Activated effector memory CD4-positive, alpha-beta T cell treated with Interleukin-2 at 50 U/mL for 16 hours (primary cell): Measurements from ENCODE around the gene MMEL1.
"Not testable (repeated sequence)": the region's sequence is repeated elsewhere in the genome, so short reads cannot be mapped to it uniquely, and the experiment has no call there.

Experiments used
- DNase-seq: peaks from one replicate; pipeline ENCODE4 v3.0.0-alpha.2; 2020

The MMEL1 gene

DNA sequence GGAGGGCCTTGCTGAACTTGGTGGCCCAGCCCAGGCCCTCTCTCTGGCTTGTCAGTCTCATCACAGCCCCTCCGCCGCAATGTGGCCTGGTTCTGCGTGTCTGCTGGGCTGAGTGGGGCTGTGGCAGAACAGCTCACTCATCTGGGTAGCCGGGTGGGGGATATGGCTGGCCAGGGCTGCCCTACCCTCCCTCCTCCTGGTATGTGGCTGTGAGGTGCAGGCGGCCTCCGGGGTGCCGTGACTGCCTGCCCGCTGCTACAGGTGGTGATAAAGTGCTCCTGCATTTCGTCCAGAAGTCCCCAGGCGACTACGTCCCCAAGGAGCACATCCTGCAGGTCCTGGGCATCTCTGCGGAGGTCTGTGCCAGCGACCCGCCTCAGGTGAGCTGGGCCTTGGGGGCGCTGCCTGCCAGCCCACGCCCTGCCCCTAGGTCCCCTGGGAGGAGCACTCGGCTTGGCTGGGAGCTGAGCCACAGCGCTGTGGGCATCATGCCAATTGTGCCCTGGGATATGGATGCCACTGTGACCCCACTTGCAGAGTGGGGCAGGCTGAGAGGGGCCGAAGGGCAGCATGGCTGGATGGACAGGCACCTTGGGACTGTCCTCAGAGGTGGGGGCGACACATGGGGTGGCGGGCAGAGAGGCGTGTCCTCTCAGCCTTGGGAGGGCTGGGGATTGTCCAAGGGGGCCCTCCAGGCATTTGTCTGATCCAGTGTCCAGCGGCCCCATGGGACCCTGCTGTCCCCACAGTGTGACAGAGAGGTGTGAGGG lies 44.0 kb downstream of the MMEL1 start:
- DNase-seq, result no peak

DNA sequence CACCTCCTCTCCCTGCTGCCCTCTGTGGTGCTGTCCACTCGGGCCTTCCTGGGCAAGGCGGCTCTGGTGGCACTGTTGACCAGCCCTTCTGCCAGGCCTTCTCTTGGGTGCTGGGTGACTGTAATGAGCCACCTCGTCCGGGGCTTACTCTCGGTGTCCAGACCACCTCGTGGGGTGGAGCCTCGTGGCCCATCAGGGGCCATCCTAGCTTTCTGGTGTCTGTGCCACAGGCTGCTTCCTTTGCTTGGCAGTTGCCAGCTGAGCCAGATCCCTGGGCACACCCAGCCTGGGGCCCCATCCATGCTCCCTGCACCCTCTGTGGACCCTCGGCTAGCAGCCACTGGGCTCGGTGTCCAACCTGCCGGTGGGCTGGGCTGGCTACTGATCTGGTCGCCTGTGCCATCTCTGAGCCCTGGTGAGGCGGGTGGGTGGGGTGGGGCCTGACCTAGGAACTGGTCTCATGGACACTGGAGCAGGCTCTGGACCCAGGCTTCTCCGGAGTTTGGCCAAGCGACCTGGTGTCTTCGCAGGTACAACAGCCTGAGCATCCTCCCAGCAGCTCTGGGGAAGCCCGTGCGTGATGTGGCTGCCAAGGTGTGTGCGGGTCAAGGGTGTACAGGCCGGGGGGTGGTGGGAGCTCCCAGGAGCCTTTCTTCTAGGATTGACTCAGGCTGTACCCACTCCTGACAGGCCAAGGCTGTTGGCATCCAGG lies 44.8 kb downstream of the MMEL1 start:
- DNase-seq, result no peak

DNA sequence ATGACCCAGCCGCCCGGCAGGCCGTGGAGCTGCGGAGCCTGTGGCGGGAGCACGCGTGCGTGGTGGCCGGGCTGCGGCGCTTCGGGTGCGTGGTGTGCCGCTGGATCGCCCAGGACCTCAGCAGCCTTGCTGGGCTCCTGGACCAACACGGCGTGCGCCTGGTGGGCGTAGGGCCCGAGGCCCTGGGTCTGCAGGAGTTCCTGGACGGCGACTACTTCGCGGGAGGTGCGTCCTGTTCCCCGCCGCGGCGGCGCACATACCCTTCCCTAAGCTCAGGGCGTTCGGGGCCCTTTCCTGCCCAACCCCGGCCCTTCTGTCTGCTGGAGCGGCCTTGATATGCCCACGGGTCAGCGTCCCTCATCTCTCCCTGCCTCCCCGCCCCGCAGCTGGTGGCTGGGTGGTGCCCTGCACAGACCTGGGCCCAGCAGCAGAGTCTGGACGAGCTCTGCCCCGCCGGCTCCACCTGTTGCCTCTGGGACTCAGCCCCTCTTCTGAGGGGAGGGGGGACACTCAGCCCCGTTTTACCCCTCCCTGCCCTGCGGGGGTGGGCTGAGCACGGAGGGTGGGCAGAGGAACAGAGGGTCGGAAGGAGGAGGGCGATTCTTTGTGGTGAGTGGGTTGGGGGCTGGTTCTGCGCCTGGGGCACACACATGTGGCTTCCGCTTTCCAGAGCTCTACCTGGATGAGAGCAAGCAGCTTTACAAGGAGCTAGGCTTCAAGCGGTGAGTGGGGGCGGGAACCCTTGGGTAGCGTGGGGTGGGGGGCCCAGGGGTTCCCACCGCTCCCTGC lies 45.6 kb downstream of the MMEL1 start:
- DNase-seq, result no peak

DNA sequence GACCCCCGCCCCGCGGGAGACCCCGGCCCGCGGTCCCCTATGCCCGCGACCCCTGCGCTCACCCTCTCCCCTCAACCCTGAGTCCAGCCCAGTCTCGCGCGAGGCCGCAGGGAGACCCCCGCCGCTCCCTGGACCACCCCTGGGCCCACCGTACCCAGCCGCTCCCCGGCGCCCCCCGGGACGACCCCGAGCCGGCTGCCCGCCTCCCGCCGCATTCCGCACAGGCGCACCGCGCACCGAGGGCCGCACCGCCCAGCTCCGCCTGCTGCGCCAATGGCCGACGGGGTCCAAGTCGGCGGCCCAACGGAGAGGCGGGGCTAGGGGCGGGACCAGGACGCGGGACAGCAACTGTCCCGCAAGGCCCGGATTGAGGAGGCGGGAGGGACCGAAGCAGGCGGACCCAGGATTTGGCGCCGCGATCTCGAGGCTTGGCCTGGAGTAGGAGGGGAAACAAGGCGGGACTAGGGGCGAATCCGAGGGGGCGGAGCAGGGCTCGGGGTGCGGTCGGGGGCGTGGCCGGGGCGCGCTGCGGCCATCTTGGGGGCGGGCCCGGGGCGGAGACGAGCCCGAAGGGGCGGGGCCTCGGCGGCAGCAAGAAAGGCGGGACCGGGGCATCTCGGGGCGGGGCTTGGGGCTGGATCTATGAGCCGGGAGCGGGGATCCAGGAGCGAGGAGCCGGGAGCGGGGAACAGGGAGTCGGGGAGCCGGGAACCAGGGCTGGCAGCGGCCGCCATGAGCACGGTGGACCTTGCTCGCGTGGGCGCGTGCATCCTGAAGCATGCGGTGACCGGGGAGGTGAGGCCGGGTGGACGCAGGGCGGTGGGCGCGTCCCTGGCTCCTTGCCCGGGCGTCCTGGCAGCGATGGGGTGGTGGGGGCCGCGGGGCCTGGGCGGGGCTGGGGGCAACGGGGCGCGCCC lies 46.4 kb downstream of the MMEL1 start, which contains the start of gene PRXL2B:
Gene PRXL2B, plus strand, starts transcription at position 624 of the 917 bp plus-strand sequence. Its CDS starts 109 bp downstream, at position 733.
- peak; percentile 95 for DNase-seq

DNA sequence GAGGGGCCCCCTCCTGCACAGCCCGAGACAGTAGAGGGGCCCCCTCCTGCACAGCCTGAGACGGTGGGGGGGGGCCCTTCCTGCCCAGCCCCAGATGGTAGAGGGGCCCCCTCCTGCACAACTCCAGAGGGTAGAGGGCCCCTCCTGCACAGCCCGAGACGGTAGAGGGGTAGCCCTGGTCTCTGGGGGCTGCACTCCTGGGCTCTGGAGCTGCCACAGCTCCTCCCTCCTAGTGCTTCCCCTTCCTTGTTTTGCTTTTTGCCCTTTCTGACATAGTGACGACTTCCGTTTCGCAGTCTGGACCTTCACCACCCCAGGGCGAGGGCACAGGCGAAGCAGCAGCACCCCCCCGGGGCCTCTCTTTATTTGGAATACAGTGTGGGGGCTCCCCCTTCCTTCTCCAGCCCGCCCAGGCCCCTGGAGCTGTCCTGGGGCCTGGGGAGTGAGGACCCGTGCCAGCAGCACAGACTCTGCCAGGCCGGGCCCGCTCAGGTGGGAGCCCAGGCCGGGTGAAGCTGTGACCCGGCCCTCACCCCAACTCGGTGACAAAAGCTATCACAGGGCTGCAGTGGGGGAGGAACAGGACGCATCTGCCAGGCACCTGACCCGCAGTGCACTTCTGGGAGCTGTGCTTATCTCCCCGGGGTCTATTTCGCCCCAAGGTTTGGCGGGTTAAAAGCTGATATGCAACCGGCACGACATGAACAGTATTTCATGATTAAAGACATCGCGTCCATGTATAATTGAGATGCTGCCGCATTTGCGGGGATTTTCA lies 47.3 kb downstream of the MMEL1 start:
- peak; percentile 63 for DNase-seq

DNA sequence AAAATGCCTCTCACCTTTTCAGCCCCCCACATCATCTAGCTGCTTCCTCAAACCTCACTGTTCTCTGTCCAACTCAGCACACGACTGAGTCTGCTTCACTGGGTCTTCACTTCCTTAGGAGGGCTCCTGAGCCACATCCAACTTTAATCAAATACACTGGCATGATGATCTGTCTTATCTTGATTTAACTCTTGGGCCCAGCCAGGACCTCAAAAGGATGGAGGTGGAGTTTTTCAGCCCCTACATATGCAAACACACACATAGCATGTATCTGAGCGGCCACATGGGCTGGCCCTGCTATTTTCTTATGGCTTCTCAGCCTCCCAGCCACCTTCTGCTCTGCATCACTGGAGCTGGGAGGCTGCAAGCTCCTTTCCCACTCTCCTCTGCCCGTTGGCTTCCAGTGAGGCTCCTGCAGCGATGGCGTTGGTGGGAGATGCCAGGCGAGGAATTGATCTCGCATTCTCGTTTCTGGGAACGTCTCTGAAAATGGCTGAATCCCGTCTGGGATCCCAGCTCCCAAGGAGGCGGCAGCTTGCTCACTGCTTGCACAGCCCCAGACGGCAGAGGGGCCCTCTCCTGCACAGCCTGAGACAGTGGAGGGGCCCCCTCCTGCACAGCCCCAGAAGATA lies 48.0 kb downstream of the MMEL1 start:
- no peak for DNase-seq

DNA sequence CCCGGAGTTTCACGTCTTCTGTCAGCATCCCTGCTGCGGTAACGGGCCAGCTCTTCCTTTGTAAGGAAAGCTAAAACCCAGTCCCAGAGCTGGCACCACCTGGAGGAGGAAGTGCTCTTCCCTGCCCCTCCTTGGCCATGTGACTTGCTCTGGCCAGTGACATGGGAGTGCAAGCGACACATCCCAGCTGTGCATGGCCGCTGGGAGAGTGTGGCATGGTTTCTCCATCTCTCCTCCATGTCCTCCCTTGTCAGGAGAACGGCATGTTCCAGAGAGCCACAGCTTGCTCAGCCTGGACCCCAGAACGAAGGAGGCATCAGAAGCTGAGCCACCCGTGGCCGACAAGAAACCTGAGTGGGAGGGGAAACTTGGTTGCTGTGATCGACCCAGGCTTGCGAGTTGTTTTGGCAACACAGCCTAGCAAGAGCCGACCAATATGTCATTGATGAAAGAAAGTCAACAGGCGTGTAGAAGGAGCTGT lies 48.9 kb downstream of the MMEL1 start:
- no peak for DNase-seq

DNA sequence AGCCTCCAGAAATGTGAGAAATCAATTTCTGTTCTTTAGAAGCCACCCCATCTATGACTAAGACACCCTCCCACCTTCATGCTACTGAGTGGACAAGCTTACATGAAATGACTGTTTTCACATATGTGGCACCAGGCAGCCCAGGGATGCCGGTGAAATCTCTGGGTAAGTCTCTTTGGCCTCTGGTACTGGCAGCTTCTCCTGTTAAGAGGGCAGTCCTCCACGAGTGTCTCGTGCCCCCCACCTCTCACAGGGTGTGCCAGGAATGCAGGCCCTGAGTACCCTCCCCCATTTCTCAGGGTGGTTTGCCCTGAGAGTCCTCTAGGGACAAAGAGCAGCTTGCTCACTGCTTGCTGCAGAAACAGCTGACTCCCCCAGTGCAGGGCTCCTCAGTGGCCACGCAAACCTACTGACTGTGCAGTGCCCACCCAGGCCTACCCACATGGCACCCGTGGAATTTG lies 49.5 kb downstream of the MMEL1 start:
- no peak for DNase-seq

DNA sequence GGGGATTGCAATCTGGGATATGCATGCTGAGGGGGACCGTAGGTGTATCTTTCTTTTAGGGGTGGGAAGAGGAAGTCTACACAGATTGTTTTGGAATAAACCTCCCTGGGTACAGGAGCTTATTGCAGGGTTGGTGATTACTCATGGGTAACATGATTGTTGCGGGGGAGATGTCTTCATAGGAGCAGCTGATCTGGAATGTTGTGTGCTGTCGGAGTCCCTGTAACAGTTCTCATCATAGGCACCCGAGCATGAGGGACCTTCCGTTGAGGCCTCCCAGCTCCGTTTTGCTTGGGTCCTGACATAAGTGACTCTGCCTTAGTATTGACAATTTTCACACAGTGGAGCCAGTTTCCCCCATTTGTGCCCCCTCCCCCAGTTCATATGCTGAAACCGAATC lies 50.4 kb downstream of the MMEL1 start:
- DNase-seq, result no peak

DNA sequence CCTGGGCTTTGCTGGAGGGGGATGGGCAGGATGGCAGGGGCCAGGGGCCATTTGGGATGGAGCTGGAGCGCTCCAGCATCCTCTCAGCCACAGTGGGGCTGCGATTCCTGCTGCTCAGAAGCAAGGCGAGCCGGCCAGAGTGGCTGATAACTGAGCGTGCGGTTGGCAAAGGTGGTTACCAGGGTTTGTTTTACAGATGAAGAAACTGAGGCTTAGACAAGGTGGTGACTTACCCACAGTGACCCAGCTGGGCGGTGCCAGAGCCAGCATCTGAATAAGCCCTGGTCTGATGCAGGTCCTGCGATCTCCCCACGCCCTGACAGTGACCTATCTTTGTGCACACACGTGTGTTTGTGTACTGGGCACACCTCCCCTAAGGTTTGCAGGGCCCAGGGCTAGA lies 52.1 kb downstream of the MMEL1 start:
- DNase-seq, result no peak

DNA sequence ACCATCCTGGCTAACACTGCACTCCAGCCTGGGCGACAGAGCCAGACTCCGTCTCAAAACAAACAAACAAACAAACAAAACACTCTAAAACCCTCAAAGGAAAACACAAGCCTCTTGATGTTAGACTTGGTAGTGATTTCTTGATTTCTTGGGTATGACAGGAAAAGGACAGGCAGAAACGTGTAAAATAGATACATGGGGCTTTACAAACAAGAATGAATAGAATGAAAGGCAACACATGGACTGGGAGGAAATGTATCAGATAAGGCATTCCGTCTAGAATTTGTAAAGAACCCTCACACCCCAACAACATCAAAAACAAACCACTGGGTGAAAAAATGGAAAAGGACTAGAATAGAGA lies 54.1 kb downstream of the MMEL1 start:
- DNase-seq, result no peak

DNA sequence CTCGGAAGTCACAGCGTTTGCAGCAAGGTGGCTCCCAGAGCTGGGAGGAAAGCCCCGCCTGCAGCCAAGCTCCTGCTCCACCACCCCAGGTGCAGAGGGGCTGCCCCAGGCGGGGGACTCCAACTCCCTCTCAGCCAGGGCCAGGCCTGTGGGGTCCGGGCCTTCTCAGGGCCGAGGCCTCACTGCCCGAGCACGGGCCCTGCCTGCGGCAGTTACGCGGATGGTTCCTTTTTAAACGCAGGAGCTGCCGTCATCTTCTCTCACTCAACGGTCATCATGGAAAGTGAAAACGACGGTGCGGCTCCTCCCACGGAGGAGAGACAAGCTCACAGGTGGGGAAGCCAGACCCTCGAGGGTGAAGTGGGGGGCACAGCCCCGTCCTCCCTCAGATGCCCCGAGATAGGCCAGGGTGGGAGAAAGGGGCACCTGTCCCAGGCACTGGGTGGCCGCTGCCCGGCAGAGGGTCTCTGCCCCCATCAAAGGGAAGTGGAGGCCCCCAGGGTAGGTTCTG lies 55.2 kb downstream of the MMEL1 start:
- peak; percentile 27 for DNase-seq

DNA sequence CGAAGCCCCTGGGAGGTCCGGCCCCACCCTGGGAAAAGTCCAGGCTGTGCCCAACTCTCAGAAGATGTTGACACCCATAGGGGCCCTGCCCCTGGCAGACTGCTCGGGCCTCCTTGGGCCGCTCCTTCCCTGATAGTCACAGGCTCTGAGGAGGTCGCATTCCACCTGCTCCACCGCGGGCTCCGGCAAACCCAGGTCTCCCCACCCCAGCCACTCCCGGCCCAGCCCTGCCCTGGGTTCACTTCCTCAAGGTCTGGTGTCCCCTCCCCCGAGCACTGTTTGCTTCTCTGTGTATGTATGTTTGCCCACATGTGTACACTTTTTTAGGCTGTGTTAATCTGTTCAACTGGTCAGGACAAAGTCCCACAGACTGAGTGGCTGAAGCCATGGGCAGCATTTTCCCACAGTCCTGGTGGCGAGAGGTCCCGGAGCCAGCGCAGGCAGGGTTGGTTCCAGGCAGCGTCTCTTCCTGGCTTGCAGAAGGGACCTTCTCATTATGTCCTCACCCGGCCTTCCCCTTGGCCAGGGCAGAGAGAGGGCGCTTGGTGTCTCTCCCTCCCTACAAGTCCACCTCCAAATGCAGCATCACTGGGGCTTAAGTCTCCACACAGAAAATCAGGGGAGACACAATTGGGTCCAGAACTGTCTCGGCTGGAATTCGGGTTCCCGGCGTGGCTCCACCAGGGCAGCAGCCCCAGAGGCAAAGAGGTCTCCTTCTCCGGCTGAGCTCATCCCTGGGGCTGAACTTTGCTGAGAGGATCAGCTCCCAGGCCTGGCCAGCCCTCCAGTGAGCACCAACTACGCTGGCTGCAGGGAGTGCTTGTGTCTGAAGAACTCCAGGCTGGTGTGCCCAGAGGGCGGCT lies 56.8 kb downstream of the MMEL1 start:
- no peak for DNase-seq

DNA sequence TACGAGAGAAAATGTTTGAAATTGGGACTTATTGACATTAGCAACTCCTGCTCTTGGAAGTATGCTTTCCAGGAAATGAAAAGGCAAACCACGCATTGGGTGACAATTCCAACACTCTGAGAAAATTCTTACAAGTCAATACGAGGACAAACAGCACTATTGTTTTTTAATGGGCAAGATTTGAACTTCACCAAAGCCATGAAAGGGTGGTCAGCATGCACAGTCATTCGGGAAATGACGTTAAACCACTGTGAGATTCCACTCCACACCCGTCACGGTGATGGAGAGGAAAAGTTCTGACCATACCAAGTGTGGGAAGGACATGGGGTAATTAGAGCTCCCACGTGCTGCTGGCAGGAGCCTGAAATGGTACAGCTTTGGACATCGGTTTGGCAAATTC lies 58.5 kb downstream of the MMEL1 start:
- DNase-seq, result no peak

DNA sequence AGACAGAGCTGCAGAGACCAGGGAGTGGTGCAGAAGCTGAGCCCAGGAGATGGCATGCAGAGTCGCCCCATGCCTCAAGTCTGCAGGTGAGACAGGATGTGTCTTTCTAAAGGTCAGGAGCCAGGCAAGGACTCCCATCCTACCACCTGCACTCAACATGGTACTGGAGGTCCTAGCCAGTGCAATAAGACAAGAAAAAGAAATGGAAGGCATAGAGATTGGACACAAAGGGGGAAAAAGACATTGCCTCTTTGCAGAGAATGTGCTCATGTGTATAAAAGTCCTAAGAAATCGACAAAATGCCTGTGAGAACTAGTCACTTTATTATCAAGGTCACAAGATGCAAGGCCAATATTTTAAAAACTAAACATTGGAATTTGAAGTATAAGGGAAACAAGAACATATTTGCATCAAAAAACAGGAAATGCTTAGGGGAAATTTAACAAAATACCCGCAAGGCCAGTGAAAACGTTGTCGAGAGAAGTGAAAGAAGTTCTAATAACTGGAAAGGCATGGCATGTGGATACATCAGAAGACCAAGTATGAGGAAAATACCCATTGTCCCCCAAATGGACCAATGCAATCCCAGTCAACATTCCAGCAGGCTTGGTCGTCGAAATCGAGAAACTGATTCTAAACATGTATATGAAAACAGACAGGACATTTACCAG lies 59.4 kb downstream of the MMEL1 start:
- no peak for DNase-seq

DNA sequence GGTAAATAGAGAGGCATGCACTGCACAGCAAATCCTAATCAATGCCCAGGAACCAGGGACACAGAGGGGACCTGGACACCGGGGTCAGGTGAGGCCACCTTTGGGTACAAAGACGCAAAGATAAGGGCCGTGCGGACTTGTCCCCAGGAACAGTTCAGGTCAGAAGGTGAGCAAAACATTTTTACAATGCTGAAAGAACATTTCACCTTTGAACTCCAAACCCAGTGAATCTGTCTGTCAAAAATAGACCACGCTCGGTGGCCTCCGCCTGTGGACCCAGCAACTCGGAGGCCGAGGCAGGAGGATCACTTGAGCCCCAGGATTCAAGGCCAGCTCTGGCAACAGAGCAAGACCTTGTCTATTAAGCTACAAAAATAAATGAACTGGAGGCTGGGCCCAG lies 61.5 kb downstream of the MMEL1 start:
- DNase-seq, result no peak

DNA sequence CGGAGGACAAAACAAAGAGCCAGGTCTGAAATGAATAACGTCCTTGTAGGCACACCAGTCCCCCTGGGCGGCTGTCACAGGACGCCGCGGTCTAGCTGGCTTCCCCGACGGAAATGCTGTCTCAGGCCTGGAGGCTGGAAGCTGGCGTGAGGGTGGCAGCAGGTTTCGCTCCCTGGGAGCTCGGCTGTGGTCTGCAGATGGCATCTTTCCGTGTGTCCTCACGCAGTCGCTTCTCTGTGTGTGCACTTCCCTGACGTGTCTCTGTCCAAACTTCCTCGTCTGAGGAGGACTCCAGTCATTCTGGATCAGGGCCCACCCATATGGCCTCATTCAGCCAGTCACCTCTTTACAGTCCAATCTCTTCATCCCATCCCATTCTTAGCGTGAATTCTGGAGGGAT lies 62.5 kb downstream of the MMEL1 start:
- DNase-seq, result no peak

DNA sequence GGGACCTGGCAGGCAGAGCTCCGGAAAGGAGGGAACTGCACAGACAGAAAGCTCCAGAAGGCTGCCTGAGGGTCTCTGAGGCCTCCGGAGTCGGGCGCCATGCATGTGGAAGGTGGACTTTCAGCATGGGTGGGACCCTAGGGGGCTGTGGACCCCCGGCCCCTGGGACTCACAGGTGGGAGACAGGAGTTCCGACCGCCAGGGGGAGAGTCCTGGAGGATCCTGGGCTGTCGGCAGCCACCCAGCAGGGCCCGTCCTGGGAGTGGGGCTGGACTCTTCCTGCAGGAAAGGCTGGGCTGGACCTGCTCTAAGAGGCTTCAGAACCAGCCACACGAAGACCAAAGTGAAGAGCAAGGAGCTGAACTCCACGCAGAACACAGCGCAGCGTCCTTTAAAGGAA lies 63.1 kb downstream of the MMEL1 start:
- DNase-seq, result not testable (repeated sequence)

DNA sequence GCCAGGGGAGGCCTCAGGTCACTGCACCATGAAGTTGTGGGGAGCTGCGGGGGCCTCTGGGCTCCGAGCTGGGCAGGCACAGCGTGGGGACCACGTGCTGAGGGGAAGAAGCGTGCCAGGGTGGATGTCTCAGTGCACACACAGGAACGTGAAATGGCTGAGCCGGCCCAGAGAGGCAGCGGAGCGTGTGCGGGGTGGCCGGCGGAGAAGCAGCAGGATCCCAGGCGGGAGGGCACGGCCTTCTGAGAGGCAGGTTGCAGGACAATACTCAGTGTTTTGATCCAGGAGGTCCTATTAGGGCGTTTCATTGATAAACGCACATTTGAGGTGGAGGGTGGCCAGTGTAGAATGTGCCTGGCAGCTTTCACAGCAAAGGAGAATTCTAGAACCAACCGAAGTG lies 63.8 kb downstream of the MMEL1 start:
- no peak for DNase-seq
